Measurements from ENCODE around the gene TENM4. TPM values are rescaled to one million over a fixed set of nuclear protein-coding genes. Genes with fewer than 3 reads are reported as not detected.

The TENM4 gene
- polyA plus RNA-seq, 1 donor from 2014 or later = not detected

DNA sequence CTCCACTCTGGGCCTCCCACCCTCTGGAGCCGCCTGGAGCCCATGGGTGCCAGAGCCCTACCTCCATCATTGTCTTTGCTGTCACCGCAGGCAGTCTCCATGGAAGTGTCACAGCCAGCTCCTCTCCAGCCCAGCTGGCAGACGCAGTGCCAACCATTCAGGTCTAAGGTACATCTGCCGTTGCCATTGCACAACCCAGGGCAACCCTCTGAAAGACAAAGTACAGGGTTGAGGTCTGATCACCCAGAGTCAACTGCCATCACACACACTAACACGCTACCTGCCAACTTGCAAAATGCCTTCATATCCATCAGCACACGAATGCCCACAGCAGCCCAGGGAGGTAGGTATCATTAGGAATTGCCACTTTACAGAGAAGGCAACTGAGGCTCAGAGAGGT, 669.9 kb downstream of the TENM4 start:
- Mint-ChIP-seq H3K9me3 (no peaks in the 10 kb centered on the region), H3K4me3 (no peak overlapping the region), H3K27me3 (peaks cover 2% of the 10 kb centered on the region), H3K27ac (no peak overlapping the region), H3K4me1 (no peaks in the 10 kb centered on the region), H3K36me3 (no peaks in the 10 kb centered on the region)

- Mint-ChIP-seq H3K4me1 (no peaks in the 10 kb centered on the region), H3K4me3 (no peak overlapping the region), H3K27ac (no peak overlapping the region), H3K9me3 (no peaks in the 10 kb centered on the region), H3K36me3 (no peaks in the 10 kb centered on the region), H3K27me3 (peaks cover 2% of the 10 kb centered on the region)
These were observed 671.9 kb downstream of the TENM4 start for GRCh38 chr11:78768971-78769370.

DNA sequence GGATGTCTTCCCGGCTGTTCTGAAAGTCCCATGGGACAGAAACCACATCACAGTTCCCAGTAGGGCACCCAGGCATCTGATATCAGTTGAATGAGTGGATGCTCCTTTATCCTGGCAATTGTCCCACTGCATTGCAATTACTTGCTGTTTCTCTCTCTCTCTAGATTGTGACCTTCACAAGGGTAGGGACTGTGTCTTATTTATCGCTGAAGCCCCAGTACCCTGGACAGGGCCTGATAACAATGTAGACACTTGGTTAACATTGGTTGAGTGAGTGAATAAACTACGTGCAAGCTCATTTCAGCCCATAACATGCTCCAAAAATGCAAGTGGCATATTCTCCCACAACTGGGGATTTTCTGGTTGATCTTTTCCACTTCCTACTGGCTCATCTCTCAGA, 672.5 kb downstream of the TENM4 start:
- Mint-ChIP-seq H3K27ac (no peak overlapping the region), H3K36me3 (no peaks in the 10 kb centered on the region), H3K4me3 (no peak overlapping the region), H3K9me3 (no peaks in the 10 kb centered on the region), H3K27me3 (peaks cover 2% of the 10 kb centered on the region), H3K4me1 (no peaks in the 10 kb centered on the region)

- Mint-ChIP-seq H3K27ac (no peak overlapping the region), H3K4me3 (no peak overlapping the region), H3K27me3 (peaks cover 2% of the 10 kb centered on the region), H3K9me3 (no peaks in the 10 kb centered on the region), H3K4me1 (no peaks in the 10 kb centered on the region), H3K36me3 (no peaks in the 10 kb centered on the region)
These were observed 673.5 kb downstream of the TENM4 start for GRCh38 chr11:78767027-78767932.

- Mint-ChIP-seq H3K4me1 (no peaks in the 10 kb centered on the region), H3K27ac (no peak overlapping the region), H3K4me3 (no peak overlapping the region), H3K27me3 (peaks cover 2% of the 10 kb centered on the region), H3K9me3 (no peaks in the 10 kb centered on the region), H3K36me3 (no peaks in the 10 kb centered on the region)
These were observed 675.9 kb downstream of the TENM4 start for GRCh38 chr11:78764946-78765345.

GRCh38 chr11:78763664-78764063, 677.2 kb downstream of the TENM4 start:
- H3K4me3 Mint-ChIP-seq = no peak overlapping the region
- H3K27ac Mint-ChIP-seq = no peak overlapping the region
- H3K36me3 Mint-ChIP-seq = peaks cover 2% of the 10 kb centered on the region
- peaks cover 2% of the 10 kb centered on the region for H3K27me3 Mint-ChIP-seq
- no peaks in the 10 kb centered on the region for H3K4me1 Mint-ChIP-seq
- no peaks in the 10 kb centered on the region for H3K9me3 Mint-ChIP-seq

- Mint-ChIP-seq H3K27ac (peak overlapping the region in 1 of 3 donors; percentile 69), H3K4me3 (no peak overlapping the region), H3K27me3 (no peaks in the 10 kb centered on the region), H3K4me1 (no peaks in the 10 kb centered on the region), H3K36me3 (peaks cover 2% of the 10 kb centered on the region), H3K9me3 (no peaks in the 10 kb centered on the region)
These were observed 678.7 kb downstream of the TENM4 start for GRCh38 chr11:78762105-78762504.

- H3K4me1 Mint-ChIP-seq = no peaks in the 10 kb centered on the region
- H3K36me3 Mint-ChIP-seq = peaks cover 2% of the 10 kb centered on the region
- H3K4me3 Mint-ChIP-seq = no peak overlapping the region
- no peaks in the 10 kb centered on the region for H3K9me3 Mint-ChIP-seq
- no peak overlapping the region for H3K27ac Mint-ChIP-seq
- H3K27me3 Mint-ChIP-seq = no peaks in the 10 kb centered on the region
These were observed 681.8 kb downstream of the TENM4 start for GRCh38 chr11:78759071-78759470.

DNA sequence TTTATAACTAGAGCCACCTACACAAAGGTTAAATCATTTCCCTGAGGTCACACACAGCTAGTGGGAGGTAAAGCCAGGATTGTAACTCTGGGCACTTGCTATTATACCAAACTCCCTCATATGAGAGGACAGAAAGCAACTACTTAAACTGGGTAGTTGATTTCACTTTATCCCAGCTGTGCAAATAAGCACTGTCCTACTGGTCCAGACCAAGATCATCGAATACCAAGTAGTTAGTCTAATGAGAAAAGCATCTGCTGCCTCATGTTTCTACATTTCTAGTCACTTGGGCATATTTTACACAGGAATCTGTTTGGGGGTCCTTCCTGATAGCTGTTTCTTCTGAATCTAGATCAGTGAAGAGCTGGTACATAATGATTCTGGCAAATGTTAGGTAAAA, 687.5 kb downstream of the TENM4 start:
- H3K36me3 Mint-ChIP-seq = no peaks in the 10 kb centered on the region
- no peak overlapping the region for H3K27ac Mint-ChIP-seq
- no peak overlapping the region for H3K4me3 Mint-ChIP-seq
- H3K9me3 Mint-ChIP-seq = no peaks in the 10 kb centered on the region
- peaks cover 5% of the 10 kb centered on the region for H3K27me3 Mint-ChIP-seq
- no peaks in the 10 kb centered on the region for H3K4me1 Mint-ChIP-seq

DNA sequence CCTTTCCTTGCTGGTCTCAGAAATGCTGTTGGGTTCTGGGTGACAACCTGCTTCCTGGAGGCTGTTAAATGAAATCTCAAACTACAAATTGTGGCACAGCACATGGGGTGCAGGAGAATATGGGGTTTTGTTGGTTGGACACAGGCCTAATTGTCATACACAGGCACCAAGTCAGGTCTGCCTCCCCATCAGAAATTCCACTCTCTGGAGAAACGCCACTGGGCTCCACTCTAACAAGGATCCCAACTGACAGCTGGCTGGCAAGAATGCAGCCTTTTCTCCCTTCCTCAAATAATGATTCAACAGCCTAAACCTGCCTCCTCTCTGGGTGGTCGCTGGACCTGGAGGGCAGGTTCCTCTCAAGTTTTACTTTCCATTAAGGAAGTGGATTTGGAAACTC, 688.3 kb downstream of the TENM4 start:
- H3K27ac Mint-ChIP-seq = no peak overlapping the region
- H3K4me3 Mint-ChIP-seq = no peak overlapping the region
- H3K4me1 Mint-ChIP-seq = no peaks in the 10 kb centered on the region
- no peaks in the 10 kb centered on the region for H3K36me3 Mint-ChIP-seq
- H3K9me3 Mint-ChIP-seq = no peaks in the 10 kb centered on the region
- H3K27me3 Mint-ChIP-seq = peaks cover 5% of the 10 kb centered on the region

- H3K36me3 Mint-ChIP-seq = no peaks in the 10 kb centered on the region
- H3K27ac Mint-ChIP-seq = no peak overlapping the region
- H3K9me3 Mint-ChIP-seq = no peaks in the 10 kb centered on the region
- peaks cover 5% of the 10 kb centered on the region for H3K27me3 Mint-ChIP-seq
- H3K4me3 Mint-ChIP-seq = no peak overlapping the region
- no peaks in the 10 kb centered on the region for H3K4me1 Mint-ChIP-seq
These were observed 691.7 kb downstream of the TENM4 start for GRCh38 chr11:78748918-78749690.

GRCh38 chr11:78744949-78745348, 695.9 kb downstream of the TENM4 start:
- Mint-ChIP-seq H3K4me3 (no peak overlapping the region), H3K9me3 (no peaks in the 10 kb centered on the region), H3K4me1 (no peaks in the 10 kb centered on the region), H3K36me3 (no peaks in the 10 kb centered on the region), H3K27me3 (no peaks in the 10 kb centered on the region), H3K27ac (no peak overlapping the region)

DNA sequence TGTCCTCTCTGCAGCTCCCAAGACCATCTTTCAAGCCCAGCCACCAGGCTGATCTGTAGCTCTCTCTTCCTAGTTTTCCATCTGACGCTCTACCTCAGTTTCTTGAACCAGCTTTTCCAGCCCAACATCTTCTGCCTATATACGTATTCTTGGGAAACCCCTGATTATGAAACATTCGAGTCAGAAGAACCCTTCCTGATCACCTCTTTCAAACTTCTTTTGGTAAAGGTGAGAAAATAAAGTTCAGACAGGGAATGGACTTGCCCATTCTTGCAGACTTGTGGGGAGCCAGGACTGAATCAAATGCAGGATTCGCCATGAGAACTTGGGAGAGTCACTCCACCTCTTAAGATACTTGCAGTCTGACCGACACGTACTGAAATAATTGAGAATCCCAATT, 696.6 kb downstream of the TENM4 start:
- no peaks in the 10 kb centered on the region for H3K36me3 Mint-ChIP-seq
- H3K27ac Mint-ChIP-seq = no peak overlapping the region
- H3K27me3 Mint-ChIP-seq = no peaks in the 10 kb centered on the region
- H3K9me3 Mint-ChIP-seq = no peaks in the 10 kb centered on the region
- no peaks in the 10 kb centered on the region for H3K4me1 Mint-ChIP-seq
- H3K4me3 Mint-ChIP-seq = no peak overlapping the region

DNA sequence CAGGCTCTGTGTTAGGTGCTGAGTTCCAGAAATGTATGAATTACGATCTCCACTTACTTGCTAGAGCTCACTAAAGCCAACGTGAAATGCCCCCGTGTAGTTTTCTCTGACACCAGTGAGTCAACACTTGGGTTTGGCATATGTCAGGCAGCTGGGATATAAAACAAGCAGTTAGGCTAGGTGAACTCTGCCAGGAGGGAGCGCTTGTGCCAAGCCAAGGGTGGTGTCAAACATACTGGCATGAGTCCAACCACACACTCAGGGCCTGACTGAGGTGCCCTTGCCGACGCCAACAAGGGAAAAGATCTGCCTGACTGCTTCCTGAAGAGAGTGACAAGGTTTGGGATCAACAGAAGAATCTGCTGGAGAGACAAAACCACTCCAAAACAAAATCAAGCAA, 698.4 kb downstream of the TENM4 start:
- peaks cover 2% of the 10 kb centered on the region for H3K36me3 Mint-ChIP-seq
- H3K27ac Mint-ChIP-seq = no peak overlapping the region
- H3K9me3 Mint-ChIP-seq = no peaks in the 10 kb centered on the region
- H3K27me3 Mint-ChIP-seq = no peaks in the 10 kb centered on the region
- no peaks in the 10 kb centered on the region for H3K4me1 Mint-ChIP-seq
- no peak overlapping the region for H3K4me3 Mint-ChIP-seq

- Mint-ChIP-seq H3K9me3 (no peaks in the 10 kb centered on the region), H3K27ac (no peak overlapping the region), H3K27me3 (no peaks in the 10 kb centered on the region), H3K36me3 (peaks cover 2% of the 10 kb centered on the region), H3K4me3 (no peak overlapping the region), H3K4me1 (no peaks in the 10 kb centered on the region)
These were observed 699.1 kb downstream of the TENM4 start for GRCh38 chr11:78741741-78742140.

All from IgD-negative memory B cell (primary cell).